Osteoblast (primary cell): ENCODE measurements around the gene PNPLA7. TPM values are rescaled to one million over a fixed set of nuclear protein-coding genes. Genes with fewer than 3 reads are reported as not detected.
A peak's percentile ranks its signal among the peaks of the same experiment; 100 is the strongest.
"Not testable (repeated sequence)": the region's sequence is repeated elsewhere in the genome, so short reads cannot be mapped to it uniquely, and the experiment has no call there.

Experiments used
- DNase-seq: peaks from one replicate; pipeline ENCODE4 v3.0.0; 2011; ENCODE audit warnings: low spot score, mixed read lengths; ENCODE audit not compliant: insufficient read length; ENCODE audit errors: missing footprints
- H2AFZ ChIP-seq: 2 replicates; pipeline ENCODE4 v1.6.0; 2011; ENCODE audit warnings: mild to moderate bottlenecking, low read length
- H3K27ac ChIP-seq: 2 replicates; pipeline ENCODE4 v1.5.1; 2011; ENCODE audit warnings: mild to moderate bottlenecking, low read depth, low read length, moderate library complexity
- H3K27me3 ChIP-seq: 2 replicates; pipeline ENCODE4 v1.6.0; 2012; ENCODE audit warnings: mild to moderate bottlenecking, control low read depth, inconsistent platforms, low read length, moderate library complexity; ENCODE audit not compliant: insufficient read depth
- H3K36me3 ChIP-seq: 2 replicates; pipeline ENCODE4 v1.5.1; 2011; ENCODE audit warnings: mild to moderate bottlenecking, low read length, control low read depth, moderate library complexity; ENCODE audit not compliant: insufficient read depth
- H3K4me1 ChIP-seq: 2 replicates; pipeline ENCODE4 v1.5.1; 2011; ENCODE audit warnings: mild to moderate bottlenecking, low read length, control low read depth, moderate library complexity; ENCODE audit not compliant: insufficient read depth
- H3K4me2 ChIP-seq: 2 replicates; pipeline ENCODE4 v1.6.0; 2011; ENCODE audit warnings: mild to moderate bottlenecking, low read length; ENCODE audit not compliant: insufficient read depth
- H3K4me3 ChIP-seq: fragments of 200-600 bp; sonication (generic); 3 replicates; pipeline ENCODE4 v1.5.1; 2012; ENCODE audit warnings: mild to moderate bottlenecking, low read length, inconsistent platforms; ENCODE audit not compliant: insufficient read depth
- H3K79me2 ChIP-seq: 2 replicates; pipeline ENCODE4 v1.6.0; 2012; ENCODE audit warnings: mild to moderate bottlenecking, low read length, control low read depth, inconsistent platforms; ENCODE audit not compliant: insufficient read depth
- H3K9me3 ChIP-seq: 2 replicates; pipeline ENCODE4 v1.5.1; 2011; ENCODE audit warnings: low read depth, low read length, control low read depth
- H4K20me1 ChIP-seq: 2 replicates; pipeline ENCODE4 v1.6.0; 2012; ENCODE audit warnings: mild to moderate bottlenecking, low read length, control low read depth; ENCODE audit not compliant: insufficient read depth
- CTCF ChIP-seq: IDR thresholded peaks from 2 replicates; pipeline ENCODE4 v1.5.1; 2011; ENCODE audit warnings: mild to moderate bottlenecking, low read depth, low read length, moderate library complexity; ENCODE audit errors: extremely low read depth
- total RNA-seq: library from RNA; depleted of rRNA; stranded (reverse); fragments of >200 nt; gene quantifications from 2 replicates; pipeline ENCODE4 v1.2.3, GENCODE V29; 2012

The PNPLA7 gene
- total RNA-seq, 1 donor: 1.8 TPM

- no peak overlapping the region for H2AFZ ChIP-seq
- H3K36me3 ChIP-seq: peaks cover 31% of the 10 kb centered on the region
- H3K4me2 ChIP-seq: no peak overlapping the region
- H3K79me2 ChIP-seq: peaks cover 62% of the 10 kb centered on the region
- H3K4me3 ChIP-seq: no peak overlapping the region
- H3K27ac ChIP-seq: no peak overlapping the region
- H3K4me1 ChIP-seq: peaks cover 16% of the 10 kb centered on the region
- no peaks in the 10 kb centered on the region for H3K27me3 ChIP-seq
- H3K9me3 ChIP-seq: no peaks in the 10 kb centered on the region
- DNase-seq: no peak
- TF ChIP-seq CTCF: no peak
- H4K20me1 ChIP-seq: peaks cover 20% of the 10 kb centered on the region
These were observed 25.1 kb upstream of the PNPLA7 start for GRCh38 chr9:137575364-137575715.

- Histone ChIP-seq H3K27ac (no peak overlapping the region), H3K79me2 (peaks cover 70% of the 10 kb centered on the region), H2AFZ (no peak overlapping the region), H3K4me3 (no peak overlapping the region), H3K27me3 (no peaks in the 10 kb centered on the region), H3K9me3 (no peaks in the 10 kb centered on the region), H3K4me1 (peaks cover 14% of the 10 kb centered on the region), H3K36me3 (peaks cover 30% of the 10 kb centered on the region), H3K4me2 (no peak overlapping the region), H4K20me1 (peaks cover 20% of the 10 kb centered on the region)
- peak; percentile 64 for DNase-seq
- no peak for TF ChIP-seq CTCF
These were observed 24.0 kb upstream of the PNPLA7 start for GRCh38 chr9:137574192-137574591.

GRCh38 chr9:137570566-137570965, 20.4 kb upstream of the PNPLA7 start:
- H3K36me3 ChIP-seq: peaks cover 28% of the 10 kb centered on the region
- peaks cover 42% of the 10 kb centered on the region for H3K79me2 ChIP-seq
- H3K27ac ChIP-seq: no peak overlapping the region
- H3K9me3 ChIP-seq: no peaks in the 10 kb centered on the region
- DNase-seq: peak; percentile 30
- peaks cover 6% of the 10 kb centered on the region for H4K20me1 ChIP-seq
- H2AFZ ChIP-seq: no peak overlapping the region
- no peaks in the 10 kb centered on the region for H3K27me3 ChIP-seq
- no peak overlapping the region for H3K4me2 ChIP-seq
- no peak overlapping the region for H3K4me3 ChIP-seq
- no peak for TF ChIP-seq CTCF
- H3K4me1 ChIP-seq: no peaks in the 10 kb centered on the region

- TF ChIP-seq CTCF: no peak
- H3K36me3 ChIP-seq: peaks cover 28% of the 10 kb centered on the region
- no peaks in the 10 kb centered on the region for H3K27me3 ChIP-seq
- no peak overlapping the region for H3K4me3 ChIP-seq
- H3K79me2 ChIP-seq: peaks cover 33% of the 10 kb centered on the region
- no peak overlapping the region for H3K27ac ChIP-seq
- H3K4me1 ChIP-seq: no peaks in the 10 kb centered on the region
- no peak overlapping the region for H3K4me2 ChIP-seq
- peaks cover 2% of the 10 kb centered on the region for H4K20me1 ChIP-seq
- H3K9me3 ChIP-seq: no peaks in the 10 kb centered on the region
- peak; percentile 41 for DNase-seq
- H2AFZ ChIP-seq: no peak overlapping the region
These were observed 19.5 kb upstream of the PNPLA7 start for GRCh38 chr9:137569609-137570203.

- H3K4me2 ChIP-seq, H3K27me3 ChIP-seq, H3K4me1 ChIP-seq, H3K9me3 ChIP-seq, DNase-seq, H4K20me1 ChIP-seq, H2AFZ ChIP-seq, H3K4me3 ChIP-seq, H3K27ac ChIP-seq: not testable (repeated sequence)
- Histone ChIP-seq H3K36me3 (peaks cover 29% of the 10 kb centered on the region), H3K79me2 (peaks cover 25% of the 10 kb centered on the region)
These were observed 18.2 kb upstream of the PNPLA7 start for GRCh38 chr9:137568445-137568844.
